HepG2 (cell line): ENCODE measurements around the gene SREK1. TPM values are rescaled to one million over a fixed set of nuclear protein-coding genes. Genes with fewer than 3 reads are reported as not detected.

Experiments
- ATAC-seq: fragments of 200-7000 bp; cut with Tn5 transposase; 3 replicates; pipeline ENCODE4 v1.9.1; 2020; ENCODE audit warnings: mild to moderate bottlenecking, moderate library complexity
- BruUV-seq: library from RNA; stranded (reverse); fragments of 400-500 nt; replicated peaks from 2 replicates; lab custom pipeline; 2021; lab: Mats Ljungman, UMichigan
- CTCF ChIA-PET: fragments of 300-600 bp; formaldehyde crosslinking; extraction: SDS; loops from one replicate; lab custom pipeline; 2021; ENCODE audit warnings: low total read pairs, inconsistent platforms, low intra/inter-chr PET ratio; lab: Yijun Ruan, JAX
- POLR2A ChIA-PET: fragments of 350-600 bp; sonication (Branson Sonifier 250); formaldehyde crosslinking; loops from one replicate; lab custom pipeline; 2020; ENCODE audit warnings: antibody characterized with exemption, inconsistent platforms; lab: Yijun Ruan, JAX
- DNase-seq: peaks from one replicate; pipeline ENCODE4 v3.0.0-alpha.2; 2015; ENCODE audit warnings: low spot score
- FAIRE-seq: peaks from 3 replicates; lab custom pipeline; 2011; peaks lifted over from hg19 to GRCh38; lab: Jason Lieb, UNC
- H2AFZ ChIP-seq: one replicate; pipeline ENCODE4 v1.6.1; 2011; ENCODE audit warnings: low read length, inconsistent platforms
- H3K27ac ChIP-seq: fragments of 300-600 bp; 3 replicates; pipeline ENCODE4 v1.8.0; 2011; ENCODE audit warnings: mixed run types, mild to moderate bottlenecking, mixed read lengths, low read length, inconsistent platforms; ENCODE audit not compliant: insufficient read depth; ENCODE audit errors: extremely low read length
- H3K27me3 ChIP-seq, 2 experiments: fragments of 200-600 bp in 1 of 2; 2 replicates in 1 of 2; 3 replicates in 1 of 2; pipeline versions ENCODE4 v1.6.0 to v1.8.0; 2011; ENCODE audit warnings: low read length in 2 of 2, mild to moderate bottlenecking in 2 of 2, moderate library complexity in 2 of 2, inconsistent platforms in 1 of 2; ENCODE audit not compliant: insufficient read depth in 2 of 2, control insufficient read depth in 1 of 2
- H3K36me3 ChIP-seq, 2 experiments: fragments of 200-600 bp in 1 of 2; replicated peaks in 1 of 2; 2 replicates in 1 of 2; 3 replicates in 1 of 2; pipeline versions ENCODE4 v1.5.1 to v1.8.0; 2011; ENCODE audit warnings: low read length in 2 of 2, inconsistent platforms in 1 of 2; ENCODE audit not compliant: insufficient read depth in 2 of 2, control insufficient read depth in 1 of 2
- H3K4me1 ChIP-seq: 2 replicates; pipeline ENCODE4 v1.5.1; 2012; ENCODE audit warnings: low read length, inconsistent platforms; ENCODE audit not compliant: insufficient read depth
- H3K4me2 ChIP-seq: 2 replicates; pipeline ENCODE4 v1.6.0; 2011; ENCODE audit warnings: low read depth, low read length, inconsistent platforms
- H3K4me3 ChIP-seq, 3 experiments: fragments of 200-600 bp in 1 of 3; sonication (generic), shearing (Covaris generic) in 1 of 3; replicated peaks in 1 of 3; 2 replicates each; pipeline ENCODE4 v1.5.1; 2011 to 2016; ENCODE audit warnings: low read length in 3 of 3, inconsistent platforms in 2 of 3, low read depth in 2 of 3, mild to moderate bottlenecking in 2 of 3, control low read depth in 1 of 3, mixed read lengths in 1 of 3; ENCODE audit not compliant: insufficient read depth in 1 of 3
- H3K79me2 ChIP-seq: one replicate; pipeline ENCODE4 v1.6.1; 2011; ENCODE audit warnings: low read length, inconsistent platforms; ENCODE audit not compliant: insufficient read depth
- H3K9ac ChIP-seq: 2 replicates; pipeline ENCODE4 v1.6.0; 2011; ENCODE audit warnings: mild to moderate bottlenecking, low read depth, low read length, inconsistent platforms; ENCODE audit not compliant: insufficient read depth
- H3K9me3 ChIP-seq: 2 replicates; pipeline ENCODE4 v1.5.1; 2012; ENCODE audit warnings: mild to moderate bottlenecking, low read length
- H4K20me1 ChIP-seq: 2 replicates; pipeline ENCODE4 v1.6.0; 2011; ENCODE audit warnings: inconsistent platforms, mild to moderate bottlenecking, low read length, moderate library complexity; ENCODE audit not compliant: insufficient read depth
- EEA1 ChIP-seq: sonication (generic); formaldehyde crosslinking; IDR thresholded peaks from 2 replicates; pipeline ENCODE4 v1.5.1; 2020; ENCODE audit warnings: mild to moderate bottlenecking, missing genetic modification reagents, borderline replicate concordance
- HHEX ChIP-seq: IDR thresholded peaks from 2 replicates; pipeline ENCODE4 v1.6.1; 2016; ENCODE audit warnings: control low read depth
- KDM2A ChIP-seq: sonication (generic); formaldehyde crosslinking; IDR thresholded peaks from 2 replicates; pipeline ENCODE4 v1.4.0; 2020; ENCODE audit warnings: low read depth, missing genetic modification reagents, borderline replicate concordance
- MAFG ChIP-seq: sonication (generic); formaldehyde crosslinking; IDR thresholded peaks from 2 replicates; pipeline ENCODE4 v1.5.1; 2020; ENCODE audit warnings: mild to moderate bottlenecking, missing genetic modification reagents
- MIER2 ChIP-seq: IDR thresholded peaks from 2 replicates; pipeline ENCODE4 v1.6.1; 2016; ENCODE audit warnings: missing biosample characterization, missing genetic modification reagents
- MXD4 ChIP-seq: IDR thresholded peaks from 2 replicates; pipeline ENCODE4 v1.6.1; 2016; ENCODE audit warnings: mild to moderate bottlenecking, missing biosample characterization, missing genetic modification reagents
- NFRKB ChIP-seq: fragments of 450-650 bp; IDR thresholded peaks from 2 replicates; pipeline ENCODE4 v1.6.1; 2017
- ONECUT2 ChIP-seq: sonication (generic); formaldehyde crosslinking; IDR thresholded peaks from 2 replicates; pipeline ENCODE4 v1.4.0; 2020; ENCODE audit warnings: missing genetic modification reagents
- ZNF749 ChIP-seq: sonication (generic); formaldehyde crosslinking; IDR thresholded peaks from 2 replicates; pipeline ENCODE4 v1.8.0; 2022; ENCODE audit warnings: mild to moderate bottlenecking, missing genetic modification reagents, moderate library complexity, borderline replicate concordance
- ZNF766 ChIP-seq: sonication (generic); formaldehyde crosslinking; IDR thresholded peaks from 2 replicates; pipeline ENCODE4 v1.5.0; 2020; ENCODE audit warnings: missing genetic modification reagents, borderline replicate concordance
- ZNF850 ChIP-seq: sonication (generic); formaldehyde crosslinking; conservative IDR thresholded peaks from 2 replicates; pipeline ENCODE4 v1.9.0; 2021; ENCODE audit warnings: mild to moderate bottlenecking, missing genetic modification reagents
- WGBS: methylation state at CpG from one replicate; pipeline ENCODE4 v1.1.6; 2017; ENCODE audit warnings: low lambda C conversion rate; 5-methylcytosine and 5-hydroxymethylcytosine counted together
- in situ Hi-C: cut with HindIII; loops from 2 replicates; pipeline ENCODE4 v1.10.0; 2017; ENCODE audit warnings: low pct_unique_long_range_greater_than_20kb; ENCODE audit not compliant: extremely low pct_ligation_motif_present
- intact Hi-C: fragments of 100-400 bp; cut with micrococcal nuclease; formaldehyde crosslinking; loops from one replicate; pipeline ENCODE4 v1.10.0; 2022; ENCODE audit not compliant: unreplicated experiment
- polyA plus RNA-seq, 8 experiments: library from polyadenylated mRNA; depleted of rRNA in 3 of 8; stranded (reverse) in 7 of 8; unstranded in 1 of 8; fragments of >200 nt; fragmentation: Illumina TruSeq in 4 of 8; extraction: Trizol in 4 of 8; gene quantifications; 2 replicates each; pipeline versions ENCODE4 v1.2.1 to v1.2.3, GENCODE V29; 2011 to 2016; ENCODE audit warnings: low read depth in 4 of 8, missing spikeins in 1 of 8, mixed read lengths in 1 of 8; ENCODE audit not compliant: insufficient read depth in 1 of 8
- total RNA-seq, 5 experiments: library from RNA; depleted of rRNA; stranded (reverse); fragments of >200 nt; fragmentation: Illumina TruSeq; extraction: Trizol; gene quantifications; 2 replicates each; pipeline ENCODE4 v1.2.3, GENCODE V29; 2016; ENCODE audit warnings: low read depth in 1 of 5
- TF ChIP-seq, protein P1 (sequence below): sonication (generic); formaldehyde crosslinking; IDR thresholded peaks from 2 replicates; pipeline ENCODE4 v1.5.0; 2020; ENCODE audit warnings: mild to moderate bottlenecking, low read depth, missing genetic modification reagents, borderline replicate concordance
- TF ChIP-seq, protein P2 (sequence below): sonication (generic); formaldehyde crosslinking; IDR thresholded peaks from 2 replicates; pipeline ENCODE4 v1.4.0; 2020; ENCODE audit warnings: missing genetic modification reagents
- TF ChIP-seq, protein P3 (sequence below): sonication (generic); formaldehyde crosslinking; IDR thresholded peaks from 2 replicates; pipeline ENCODE4 v1.4.0; 2020; ENCODE audit warnings: low read depth, mild to moderate bottlenecking, missing genetic modification reagents
- TF ChIP-seq, protein P4 (sequence below): sonication (generic); formaldehyde crosslinking; IDR thresholded peaks from 2 replicates; pipeline ENCODE4 v1.8.0; 2022; ENCODE audit warnings: low read depth, missing genetic modification reagents
- TF ChIP-seq, protein P5 (sequence below): sonication (generic); formaldehyde crosslinking; IDR thresholded peaks from 2 replicates; pipeline ENCODE4 v1.4.0; 2020; ENCODE audit warnings: low read depth, mild to moderate bottlenecking, missing genetic modification reagents
- TF ChIP-seq, protein P6 (sequence below): sonication (generic); formaldehyde crosslinking; conservative IDR thresholded peaks from 2 replicates; pipeline ENCODE4 v1.8.0; 2022; ENCODE audit warnings: low read depth, missing genetic modification reagents

Gene SREK1
- total and polyA plus RNA-seq, 2 of the 13 experiments (the other 11 are each of a cell fraction or from before 2014, with no cell fraction given) = 60.6 to 90.9 TPM

DNA sequence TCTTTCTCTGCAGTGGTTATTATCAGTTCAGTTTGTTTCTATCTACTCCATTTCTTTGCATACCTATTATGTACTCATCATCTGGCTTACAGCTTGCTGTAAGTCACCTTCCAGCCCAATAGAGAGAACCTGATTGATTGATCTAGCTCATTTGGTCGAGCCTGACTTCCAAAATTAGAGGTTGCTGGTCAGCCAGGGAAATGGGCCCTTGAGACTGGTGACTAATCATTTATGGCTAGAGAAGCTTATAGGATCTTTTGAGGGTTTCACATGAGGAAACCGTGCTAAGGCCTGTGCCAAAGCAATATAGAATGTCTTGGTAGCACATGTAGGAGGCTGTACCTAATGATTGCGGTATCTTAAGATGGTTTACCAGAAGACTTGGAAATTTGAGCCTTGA is 5.8 kb downstream of the SREK1 start (continued):
- TF ChIP-seq EEA1 = no peak
- TF ChIP-seq, protein P1, sequence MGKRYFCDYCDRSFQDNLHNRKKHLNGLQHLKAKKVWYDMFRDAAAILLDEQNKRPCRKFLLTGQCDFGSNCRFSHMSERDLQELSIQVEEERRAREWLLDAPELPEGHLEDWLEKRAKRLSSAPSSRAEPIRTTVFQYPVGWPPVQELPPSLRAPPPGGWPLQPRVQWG = no peak
- no peak for TF ChIP-seq NFRKB
- TF ChIP-seq, protein P2, sequence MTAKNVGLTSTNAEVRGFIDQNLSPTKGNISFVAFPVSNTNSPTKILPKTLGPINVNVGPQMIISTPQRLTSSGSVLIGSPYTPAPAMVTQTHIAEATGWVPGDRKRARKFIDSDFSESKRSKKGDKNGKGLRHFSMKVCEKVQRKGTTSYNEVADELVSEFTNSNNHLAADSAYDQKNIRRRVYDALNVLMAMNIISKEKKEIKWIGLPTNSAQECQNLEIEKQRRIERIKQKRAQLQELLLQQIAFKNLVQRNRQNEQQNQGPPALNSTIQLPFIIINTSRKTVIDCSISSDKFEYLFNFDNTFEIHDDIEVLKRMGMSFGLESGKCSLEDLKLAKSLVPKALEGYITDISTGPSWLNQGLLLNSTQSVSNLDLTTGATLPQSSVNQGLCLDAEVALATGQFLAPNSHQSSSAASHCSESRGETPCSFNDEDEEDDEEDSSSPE (CRISPR knock-in tag) = no peak

DNA sequence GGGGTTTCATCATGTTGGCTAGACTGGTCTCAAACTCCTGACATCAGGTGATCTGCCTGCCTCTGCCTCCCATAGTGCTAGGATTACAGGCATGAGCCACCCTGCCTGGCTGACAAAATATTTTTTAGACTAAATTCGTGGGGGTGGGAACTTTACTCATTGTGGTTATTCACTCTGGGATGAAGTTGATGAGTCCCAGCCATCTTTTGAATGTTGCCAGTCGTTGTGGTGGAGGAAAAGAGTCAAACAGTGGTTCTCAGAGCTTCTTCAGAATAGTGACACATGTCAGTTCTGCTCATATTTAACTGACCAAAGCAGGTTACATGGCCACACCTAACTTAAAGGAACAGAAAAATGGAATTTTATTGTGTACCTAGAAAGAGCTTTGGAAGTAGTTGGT is 6.9 kb downstream of the SREK1 start:
- Histone ChIP-seq H3K4me2 (no peak overlapping the region), H3K9ac (no peak overlapping the region), H3K36me3 (peaks cover 0 to 11% of the 10 kb centered on the region in 2 experiments; a peak in 3 of 5 replicates), H2AFZ (no peak overlapping the region), H4K20me1 (peaks cover 21% of the 10 kb centered on the region), H3K27ac (no peak overlapping the region), H3K4me3 (no peak overlapping the region), H3K4me1 (peaks cover 44% of the 10 kb centered on the region), H3K79me2 (peaks cover 95% of the 10 kb centered on the region), H3K27me3 (no peaks in the 10 kb centered on the region), H3K9me3 (no peaks in the 10 kb centered on the region)
- BruUV-seq = no TSS peak
- in situ Hi-C loops = no loop called here
- intact Hi-C loops = no loop called here
- no peak for ATAC-seq
- CTCF ChIA-PET = no interaction called here
- WGBS = 83% methylated on average over 2 of the region's 2 CpGs
- no peak for FAIRE-seq
- TF ChIP-seq HHEX (CRISPR knock-in tag) (no peak), ZNF850 (CRISPR knock-in tag) (no peak), MXD4 (CRISPR knock-in tag) (no peak), MAFG (CRISPR knock-in tag) (no peak), ZNF749 (CRISPR knock-in tag) (no peak), KDM2A (CRISPR knock-in tag) (no peak), MIER2 (no peak), ONECUT2 (CRISPR knock-in tag) (no peak), ZNF766 (no peak)
- TF ChIP-seq, protein P3, sequence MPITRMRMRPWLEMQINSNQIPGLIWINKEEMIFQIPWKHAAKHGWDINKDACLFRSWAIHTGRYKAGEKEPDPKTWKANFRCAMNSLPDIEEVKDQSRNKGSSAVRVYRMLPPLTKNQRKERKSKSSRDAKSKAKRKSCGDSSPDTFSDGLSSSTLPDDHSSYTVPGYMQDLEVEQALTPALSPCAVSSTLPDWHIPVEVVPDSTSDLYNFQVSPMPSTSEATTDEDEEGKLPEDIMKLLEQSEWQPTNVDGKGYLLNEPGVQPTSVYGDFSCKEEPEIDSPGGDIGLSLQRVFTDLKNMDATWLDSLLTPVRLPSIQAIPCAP (CRISPR knock-in tag) = no peak
- TF ChIP-seq, protein P4, sequence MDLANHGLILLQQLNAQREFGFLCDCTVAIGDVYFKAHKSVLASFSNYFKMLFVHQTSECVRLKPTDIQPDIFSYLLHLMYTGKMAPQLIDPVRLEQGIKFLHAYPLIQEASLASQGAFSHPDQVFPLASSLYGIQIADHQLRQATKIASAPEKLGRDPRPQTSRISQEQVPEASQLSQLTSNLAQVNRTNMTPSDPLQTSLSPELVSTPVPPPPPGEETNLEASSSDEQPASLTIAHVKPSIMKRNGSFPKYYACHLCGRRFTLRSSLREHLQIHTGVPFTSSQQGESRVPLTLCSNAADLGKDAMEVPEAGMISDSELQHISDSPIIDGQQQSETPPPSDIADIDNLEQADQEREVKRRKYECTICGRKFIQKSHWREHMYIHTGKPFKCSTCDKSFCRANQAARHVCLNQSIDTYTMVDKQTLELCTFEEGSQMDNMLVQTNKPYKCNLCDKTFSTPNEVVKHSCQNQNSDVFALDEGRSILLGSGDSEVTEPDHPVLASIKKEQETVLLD (CRISPR knock-in tag) = no peak
- TF ChIP-seq, protein P5, sequence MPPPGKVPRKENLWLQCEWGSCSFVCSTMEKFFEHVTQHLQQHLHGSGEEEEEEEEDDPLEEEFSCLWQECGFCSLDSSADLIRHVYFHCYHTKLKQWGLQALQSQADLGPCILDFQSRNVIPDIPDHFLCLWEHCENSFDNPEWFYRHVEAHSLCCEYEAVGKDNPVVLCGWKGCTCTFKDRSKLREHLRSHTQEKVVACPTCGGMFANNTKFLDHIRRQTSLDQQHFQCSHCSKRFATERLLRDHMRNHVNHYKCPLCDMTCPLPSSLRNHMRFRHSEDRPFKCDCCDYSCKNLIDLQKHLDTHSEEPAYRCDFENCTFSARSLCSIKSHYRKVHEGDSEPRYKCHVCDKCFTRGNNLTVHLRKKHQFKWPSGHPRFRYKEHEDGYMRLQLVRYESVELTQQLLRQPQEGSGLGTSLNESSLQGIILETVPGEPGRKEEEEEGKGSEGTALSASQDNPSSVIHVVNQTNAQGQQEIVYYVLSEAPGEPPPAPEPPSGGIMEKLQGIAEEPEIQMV = no peak
- TF ChIP-seq, protein P6, sequence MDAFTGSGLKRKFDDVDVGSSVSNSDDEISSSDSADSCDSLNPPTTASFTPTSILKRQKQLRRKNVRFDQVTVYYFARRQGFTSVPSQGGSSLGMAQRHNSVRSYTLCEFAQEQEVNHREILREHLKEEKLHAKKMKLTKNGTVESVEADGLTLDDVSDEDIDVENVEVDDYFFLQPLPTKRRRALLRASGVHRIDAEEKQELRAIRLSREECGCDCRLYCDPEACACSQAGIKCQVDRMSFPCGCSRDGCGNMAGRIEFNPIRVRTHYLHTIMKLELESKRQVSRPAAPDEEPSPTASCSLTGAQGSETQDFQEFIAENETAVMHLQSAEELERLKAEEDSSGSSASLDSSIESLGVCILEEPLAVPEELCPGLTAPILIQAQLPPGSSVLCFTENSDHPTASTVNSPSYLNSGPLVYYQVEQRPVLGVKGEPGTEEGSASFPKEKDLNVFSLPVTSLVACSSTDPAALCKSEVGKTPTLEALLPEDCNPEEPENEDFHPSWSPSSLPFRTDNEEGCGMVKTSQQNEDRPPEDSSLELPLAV = no peak
- POLR2A ChIA-PET = no interaction called here
- no peak for DNase-seq
